Gastroesophageal sphincter (tissue), 4 donors: Measurements from ENCODE around the gene IQGAP1. TPM values are rescaled to one million over a fixed set of nuclear protein-coding genes. Genes with fewer than 3 reads are reported as not detected.

Experiments
- ATAC-seq: fragments of 150-250 bp; one replicate; pipeline ENCODE4 v1.9.1; 2016; ENCODE audit warnings: mild to moderate bottlenecking, moderate library complexity
- H3K27ac ChIP-seq, 4 donors: fragments of 200-600 bp; sonication (generic) in 3 of 4; 1 replicate in 3 of 4; 2 replicates in 1 of 4; pipeline ENCODE4 v1.5.1; 2016 to 2019
- H3K27me3 ChIP-seq: fragments of 200-600 bp; sonication (generic); one replicate; pipeline ENCODE4 v1.5.1; 2019
- H3K36me3 ChIP-seq, 2 donors: fragments of 200-600 bp; sonication (generic); one replicate each; pipeline ENCODE4 v1.5.1; 2019; ENCODE audit warnings: control low read depth in 1 of 2
- H3K4me1 ChIP-seq, 3 donors: fragments of 200-600 bp; sonication (generic); 1 replicate in 2 of 3; 2 replicates in 1 of 3; pipeline ENCODE4 v1.5.1; 2016 to 2019; ENCODE audit warnings: control low read depth in 2 of 3
- H3K4me3 ChIP-seq, 2 donors: fragments of 200-600 bp; sonication (generic); one replicate each; pipeline ENCODE4 v1.5.1; 2019; ENCODE audit warnings: mild to moderate bottlenecking in 1 of 2, moderate library complexity in 1 of 2
- H3K9me3 ChIP-seq, 3 donors: fragments of 200-600 bp; sonication (generic); one replicate each; pipeline ENCODE4 v1.5.1; 2017 to 2019; ENCODE audit warnings: control low read depth in 2 of 3
- EP300 ChIP-seq: sonication (generic); formaldehyde crosslinking; IDR thresholded peaks from one replicate; pipeline ENCODE4 v1.6.1; 2017; ENCODE audit warnings: antibody characterized with exemption, mild to moderate bottlenecking
- POLR2A ChIP-seq, 2 donors: fragments of 450-650 bp; IDR thresholded peaks; one replicate each; pipeline ENCODE4 v1.6.1; 2017; ENCODE audit warnings: antibody characterized with exemption in 2 of 2, mild to moderate bottlenecking in 2 of 2, moderate library complexity in 1 of 2
- POLR2AphosphoS5 ChIP-seq: sonication (generic); formaldehyde crosslinking; IDR thresholded peaks from one replicate; pipeline ENCODE4 v1.6.1; 2017; ENCODE audit warnings: antibody characterized with exemption
- WGBS, 2 donors: methylation state at CpG; one replicate each; pipeline ENCODE4 v1.1.5; 2018; ENCODE audit warnings: low coverage in 1 of 2; 5-methylcytosine and 5-hydroxymethylcytosine counted together
- total RNA-seq, 4 donors: library from RNA; depleted of rRNA; stranded (reverse); fragments of >200 nt; gene quantifications; one replicate each; pipeline ENCODE4 v1.1.0, GENCODE V29; 2016
- TF ChIP-seq, protein P1 (sequence below), 4 experiments: fragments of 200-600 bp in 2 of 4; fragments of 450-650 bp in 2 of 4; sonication (generic) in 1 of 4; IDR thresholded peaks; one replicate each; pipeline ENCODE4 v1.5.1; 2017 to 2019; ENCODE audit warnings: antibody characterized with exemption in 4 of 4, mild to moderate bottlenecking in 2 of 4, moderate library complexity in 2 of 4

The IQGAP1 gene, protein sequence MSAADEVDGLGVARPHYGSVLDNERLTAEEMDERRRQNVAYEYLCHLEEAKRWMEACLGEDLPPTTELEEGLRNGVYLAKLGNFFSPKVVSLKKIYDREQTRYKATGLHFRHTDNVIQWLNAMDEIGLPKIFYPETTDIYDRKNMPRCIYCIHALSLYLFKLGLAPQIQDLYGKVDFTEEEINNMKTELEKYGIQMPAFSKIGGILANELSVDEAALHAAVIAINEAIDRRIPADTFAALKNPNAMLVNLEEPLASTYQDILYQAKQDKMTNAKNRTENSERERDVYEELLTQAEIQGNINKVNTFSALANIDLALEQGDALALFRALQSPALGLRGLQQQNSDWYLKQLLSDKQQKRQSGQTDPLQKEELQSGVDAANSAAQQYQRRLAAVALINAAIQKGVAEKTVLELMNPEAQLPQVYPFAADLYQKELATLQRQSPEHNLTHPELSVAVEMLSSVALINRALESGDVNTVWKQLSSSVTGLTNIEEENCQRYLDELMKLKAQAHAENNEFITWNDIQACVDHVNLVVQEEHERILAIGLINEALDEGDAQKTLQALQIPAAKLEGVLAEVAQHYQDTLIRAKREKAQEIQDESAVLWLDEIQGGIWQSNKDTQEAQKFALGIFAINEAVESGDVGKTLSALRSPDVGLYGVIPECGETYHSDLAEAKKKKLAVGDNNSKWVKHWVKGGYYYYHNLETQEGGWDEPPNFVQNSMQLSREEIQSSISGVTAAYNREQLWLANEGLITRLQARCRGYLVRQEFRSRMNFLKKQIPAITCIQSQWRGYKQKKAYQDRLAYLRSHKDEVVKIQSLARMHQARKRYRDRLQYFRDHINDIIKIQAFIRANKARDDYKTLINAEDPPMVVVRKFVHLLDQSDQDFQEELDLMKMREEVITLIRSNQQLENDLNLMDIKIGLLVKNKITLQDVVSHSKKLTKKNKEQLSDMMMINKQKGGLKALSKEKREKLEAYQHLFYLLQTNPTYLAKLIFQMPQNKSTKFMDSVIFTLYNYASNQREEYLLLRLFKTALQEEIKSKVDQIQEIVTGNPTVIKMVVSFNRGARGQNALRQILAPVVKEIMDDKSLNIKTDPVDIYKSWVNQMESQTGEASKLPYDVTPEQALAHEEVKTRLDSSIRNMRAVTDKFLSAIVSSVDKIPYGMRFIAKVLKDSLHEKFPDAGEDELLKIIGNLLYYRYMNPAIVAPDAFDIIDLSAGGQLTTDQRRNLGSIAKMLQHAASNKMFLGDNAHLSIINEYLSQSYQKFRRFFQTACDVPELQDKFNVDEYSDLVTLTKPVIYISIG (N-terminal part only)
- 100 to 1,000 TPM; 210 to 360 (median 245) TPM for total RNA-seq

DNA sequence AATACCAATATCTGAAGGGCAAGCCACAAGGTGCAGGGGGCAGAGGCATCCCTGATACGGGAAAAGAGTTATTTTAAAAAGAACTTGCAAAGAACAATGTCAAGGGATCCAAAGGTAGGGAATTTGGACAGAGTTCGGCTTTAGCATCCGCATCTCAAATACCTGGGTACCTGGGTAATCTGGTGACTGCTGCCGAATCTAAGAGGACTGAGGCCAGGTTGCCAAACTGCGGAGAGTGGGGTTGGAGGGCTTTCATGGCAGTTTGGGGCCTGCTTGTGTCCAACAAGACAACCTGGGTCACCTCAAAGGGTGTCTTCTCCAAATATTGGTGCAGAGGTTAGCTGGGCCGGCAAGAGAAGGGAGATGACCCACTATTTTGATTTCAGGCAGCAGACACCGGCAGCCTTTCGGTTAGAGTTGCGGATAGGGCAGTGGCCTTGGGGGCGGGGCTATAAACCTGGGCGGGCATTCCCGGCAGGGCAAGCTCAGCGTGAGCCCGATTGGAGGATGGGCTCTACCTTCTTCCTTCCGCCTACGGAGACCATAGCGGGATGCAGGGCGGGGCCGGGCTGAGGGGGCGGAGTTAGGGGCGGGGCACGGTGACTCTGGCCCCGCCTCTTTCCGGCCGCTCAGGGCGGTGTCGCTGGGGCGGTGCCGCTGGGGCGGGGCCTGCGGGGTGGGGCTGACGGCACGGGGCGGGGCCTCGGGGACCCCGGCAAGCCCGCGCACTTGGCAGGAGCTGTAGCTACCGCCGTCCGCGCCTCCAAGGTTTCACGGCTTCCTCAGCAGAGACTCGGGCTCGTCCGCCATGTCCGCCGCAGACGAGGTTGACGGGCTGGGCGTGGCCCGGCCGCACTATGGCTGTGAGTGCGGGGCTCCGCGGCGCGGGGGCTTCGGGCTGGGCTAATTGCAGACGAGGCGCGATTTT, at the start of gene IQGAP1:
IQGAP1 (plus strand) TSS at position 709 of the 928 bp plus-strand sequence; CDS start at position 809, 100 bp downstream.
- Histone ChIP-seq H3K4me1 (peaks cover 0 to 42% (median 18%) of the 10 kb centered on the region in 3 donors), H3K27ac (peak within 1 kb of the TSS; percentile 95 to 99 (median 98)), H3K9me3 (no peaks in the 10 kb centered on the region), H3K4me3 (peak within 1 kb of the TSS; percentile 92 to 93), H3K27me3 (no peaks in the 10 kb centered on the region), H3K36me3 (peaks cover 0 to 9% of the 10 kb centered on the region in 2 donors)
- peak; percentile 97 for ATAC-seq
- 24 to 59% methylated on average over 5 to 13 of the region's 62 CpGs for WGBS, 2 donors
- TF ChIP-seq POLR2A (IDR thresholded peaks at IDR 0.05) (peak; percentile 92 to 95), POLR2AphosphoS5 (peak; percentile 98), EP300 (no peak)
- TF ChIP-seq, protein P1, sequence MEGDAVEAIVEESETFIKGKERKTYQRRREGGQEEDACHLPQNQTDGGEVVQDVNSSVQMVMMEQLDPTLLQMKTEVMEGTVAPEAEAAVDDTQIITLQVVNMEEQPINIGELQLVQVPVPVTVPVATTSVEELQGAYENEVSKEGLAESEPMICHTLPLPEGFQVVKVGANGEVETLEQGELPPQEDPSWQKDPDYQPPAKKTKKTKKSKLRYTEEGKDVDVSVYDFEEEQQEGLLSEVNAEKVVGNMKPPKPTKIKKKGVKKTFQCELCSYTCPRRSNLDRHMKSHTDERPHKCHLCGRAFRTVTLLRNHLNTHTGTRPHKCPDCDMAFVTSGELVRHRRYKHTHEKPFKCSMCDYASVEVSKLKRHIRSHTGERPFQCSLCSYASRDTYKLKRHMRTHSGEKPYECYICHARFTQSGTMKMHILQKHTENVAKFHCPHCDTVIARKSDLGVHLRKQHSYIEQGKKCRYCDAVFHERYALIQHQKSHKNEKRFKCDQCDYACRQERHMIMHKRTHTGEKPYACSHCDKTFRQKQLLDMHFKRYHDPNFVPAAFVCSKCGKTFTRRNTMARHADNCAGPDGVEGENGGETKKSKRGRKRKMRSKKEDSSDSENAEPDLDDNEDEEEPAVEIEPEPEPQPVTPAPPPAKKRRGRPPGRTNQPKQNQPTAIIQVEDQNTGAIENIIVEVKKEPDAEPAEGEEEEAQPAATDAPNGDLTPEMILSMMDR (IDR thresholded peaks at IDR 0.05), result no peak

DNA sequence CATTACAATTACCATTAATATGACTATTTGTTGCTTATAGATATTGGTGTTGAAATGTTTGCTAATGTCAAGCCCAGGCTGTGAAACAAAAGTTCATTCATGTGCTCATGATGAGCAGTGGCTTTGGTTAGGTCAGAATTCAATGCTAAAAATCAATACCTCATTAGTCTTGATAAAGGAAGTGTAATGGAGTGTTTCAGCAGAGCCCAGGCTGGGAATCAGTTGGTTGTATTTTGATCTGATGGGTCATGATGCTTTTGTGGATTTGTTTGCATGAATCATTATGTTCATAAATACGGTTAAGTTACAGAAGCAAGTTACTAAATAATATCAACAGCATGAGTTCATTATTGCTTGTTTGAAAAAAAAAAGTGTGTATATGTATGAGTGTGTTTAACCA, 49.5 kb upstream of the IQGAP1 start:
- no peaks in the 10 kb centered on the region for H3K27me3 ChIP-seq
- WGBS, 2 donors, result 86 to 100% methylated on average over 1 of the region's 1 CpG

DNA sequence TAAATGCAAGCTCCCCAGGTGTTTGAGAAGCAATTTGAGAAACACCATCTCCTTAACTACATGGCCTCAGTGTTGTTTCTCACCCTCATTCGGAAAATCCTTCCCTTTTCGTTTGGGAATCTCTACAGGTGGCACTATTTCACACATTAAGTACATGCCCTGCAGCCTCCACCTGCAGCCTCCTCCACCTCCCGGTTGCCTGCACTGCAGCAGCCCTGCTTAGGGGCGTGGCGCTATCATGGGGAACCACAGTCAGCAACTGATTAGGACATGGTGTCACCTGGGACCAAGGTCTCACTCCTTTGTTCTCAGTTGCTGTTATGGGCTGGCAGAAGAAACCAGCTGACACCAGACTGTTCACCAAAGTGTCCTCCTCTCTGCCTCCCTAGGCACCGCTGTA, 47.7 kb upstream of the IQGAP1 start:
- ATAC-seq, result no peak
- no peaks in the 10 kb centered on the region for H3K27me3 ChIP-seq
- H3K9me3 ChIP-seq, result no peaks in the 10 kb centered on the region
- H3K27ac ChIP-seq, result no peak overlapping the region
- no peak overlapping the region for H3K4me3 ChIP-seq
- TF ChIP-seq POLR2A (IDR thresholded peaks at IDR 0.05), result no peak
- TF ChIP-seq, protein P1 (IDR thresholded peaks at IDR 0.05), result no peak
- TF ChIP-seq POLR2AphosphoS5, result no peak
- TF ChIP-seq EP300, result no peak
- no peaks in the 10 kb centered on the region for H3K36me3 ChIP-seq
- no peaks in the 10 kb centered on the region for H3K4me1 ChIP-seq
- 69 to 81% methylated on average over 6 of the region's 6 CpGs for WGBS, 2 donors

More for the DNA sequence above, 49.5 kb upstream of the IQGAP1 start:
- ATAC-seq, result no peak
- H3K27ac ChIP-seq, result no peak overlapping the region
- TF ChIP-seq, protein P1 (IDR thresholded peaks at IDR 0.05), result no peak
- TF ChIP-seq EP300 (no peak), POLR2AphosphoS5 (no peak), POLR2A (IDR thresholded peaks at IDR 0.05) (no peak)
- no peaks in the 10 kb centered on the region for H3K36me3 ChIP-seq
- no peak overlapping the region for H3K4me3 ChIP-seq
- no peaks in the 10 kb centered on the region for H3K4me1 ChIP-seq
- no peaks in the 10 kb centered on the region for H3K9me3 ChIP-seq

DNA sequence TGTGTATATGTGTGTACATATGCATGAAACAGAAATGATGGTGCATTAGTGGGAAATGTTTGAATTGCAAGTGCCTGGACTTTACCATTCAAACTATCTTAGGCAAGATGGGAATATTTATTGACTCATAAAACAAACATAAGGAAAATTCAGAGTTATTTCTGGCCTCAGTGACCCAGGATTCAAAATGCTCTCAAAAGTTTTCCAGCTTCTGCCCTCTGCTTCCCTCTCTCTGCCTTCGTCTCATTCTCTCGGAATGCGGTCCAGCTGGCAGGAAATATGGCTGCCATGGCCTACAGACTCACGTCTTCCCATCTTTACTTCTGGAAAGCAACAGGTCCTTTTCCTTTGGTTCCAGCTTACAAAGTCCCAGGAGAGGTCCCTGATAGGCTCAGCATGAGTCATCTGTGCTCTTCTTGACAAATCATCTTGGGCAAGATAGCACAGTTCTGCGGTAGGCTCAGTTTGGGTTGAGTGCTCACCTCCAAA, 44.7 kb upstream of the IQGAP1 start:
- H3K27me3 ChIP-seq, result no peaks in the 10 kb centered on the region
- H3K27ac ChIP-seq, result peak overlapping the region in 1 of 4 donors; percentile 17
- no peaks in the 10 kb centered on the region for H3K4me1 ChIP-seq
- H3K36me3 ChIP-seq, result no peaks in the 10 kb centered on the region
- WGBS, 2 donors, result 84% methylated on average over 4 of the region's 5 CpGs; no CpG with 5 or more reads in 1 of the 2 donors
- no peak for ATAC-seq
- no peak overlapping the region for H3K4me3 ChIP-seq
- TF ChIP-seq EP300 (no peak), POLR2AphosphoS5 (no peak), POLR2A (IDR thresholded peaks at IDR 0.05) (no peak)
- TF ChIP-seq, protein P1 (IDR thresholded peaks at IDR 0.05), result no peak
- H3K9me3 ChIP-seq, result no peaks in the 10 kb centered on the region
